Sigmoid colon (tissue), 7 donors: Measurements from ENCODE around the gene ZSCAN22. TPM values are rescaled to one million over a fixed set of nuclear protein-coding genes. Genes with fewer than 3 reads are reported as not detected.
A peak's percentile ranks its signal among the peaks of the same experiment; 100 is the strongest.

ENCODE experiments used
- DNase-seq: peaks from one replicate; pipeline ENCODE4 v3.0.0-alpha.2; 2019
- H3K27ac ChIP-seq, 4 donors: fragments of 200-600 bp; sonication (generic); one replicate each; pipeline ENCODE4 v1.5.1; 2016 to 2019; ENCODE audit warnings: mild to moderate bottlenecking in 1 of 4
- H3K27me3 ChIP-seq, 3 donors: fragments of 200-600 bp; sonication (generic); one replicate each; pipeline ENCODE4 v1.5.1; 2019; ENCODE audit warnings: mild to moderate bottlenecking in 1 of 3
- H3K36me3 ChIP-seq, 4 donors: fragments of 200-600 bp; sonication (generic); one replicate each; pipeline ENCODE4 v1.5.1; 2016 to 2019
- H3K4me1 ChIP-seq, 4 donors: fragments of 200-600 bp; sonication (generic); one replicate each; pipeline ENCODE4 v1.5.1; 2017 to 2019
- H3K4me3 ChIP-seq, 4 donors: fragments of 200-600 bp; sonication (generic); one replicate each; pipeline ENCODE4 v1.5.1; 2017 to 2019; ENCODE audit warnings: mild to moderate bottlenecking in 2 of 4, moderate library complexity in 1 of 4
- H3K9me3 ChIP-seq, 4 donors: fragments of 200-600 bp in 3 of 4; sonication (generic) in 3 of 4; one replicate each; pipeline versions ENCODE4 v1.5.1 to v1.6.1; 2013 to 2019
- EP300 ChIP-seq, 4 donors: sonication (generic); formaldehyde crosslinking; IDR thresholded peaks; one replicate each; pipeline ENCODE4 v1.6.1; 2017; ENCODE audit warnings: antibody characterized with exemption in 4 of 4
- POLR2A ChIP-seq, 2 donors: fragments of 450-650 bp; IDR thresholded peaks; one replicate each; pipeline ENCODE4 v1.6.1; 2016; ENCODE audit warnings: antibody characterized with exemption in 2 of 2, mild to moderate bottlenecking in 2 of 2, moderate library complexity in 2 of 2
- POLR2AphosphoS5 ChIP-seq, 4 donors: sonication (generic); formaldehyde crosslinking; IDR thresholded peaks; one replicate each; pipeline ENCODE4 v1.6.1; 2017; ENCODE audit warnings: antibody characterized with exemption in 4 of 4
- WGBS, 2 donors: extraction: QIAGEN DNeasy Blood & Tissue Kit; methylation state at CpG; one replicate each; pipeline ENCODE4 v1.1.7; 2013; 5-methylcytosine and 5-hydroxymethylcytosine counted together
- intact Hi-C: fragments of 100-400 bp; cut with DNase I; formaldehyde crosslinking; loops from one replicate; pipeline ENCODE4 v1.15.1; 2023
- polyA plus RNA-seq, 3 donors: library from polyadenylated mRNA; stranded (reverse); fragments of 200-250 nt; gene quantifications; one replicate each; pipeline ENCODE4 v1.2.3, GENCODE V29; 2013
- total RNA-seq, 4 donors: library from RNA; depleted of rRNA; stranded (reverse); fragments of >200 nt; gene quantifications; one replicate each; pipeline ENCODE4 v1.1.0, GENCODE V29; 2016
- TF ChIP-seq, protein P1 (sequence below), 4 experiments: fragments of 450-650 bp in 3 of 4; fragments of 200-600 bp in 1 of 4; IDR thresholded peaks; one replicate each; pipeline ENCODE4 v1.5.1; 2016 to 2019; ENCODE audit warnings: antibody characterized with exemption in 4 of 4, mild to moderate bottlenecking in 3 of 4, moderate library complexity in 2 of 4
- donor health status: healthy with polysubstance abuse.
- donor health status: Bipolar disorder and iron deficiency.
- donor health status: healthy.

ZSCAN22 gene
- total and polyA plus RNA-seq, 7 donors: 0.60 to 3.6 (median 1.4) TPM

- Histone ChIP-seq H3K4me1 (no peaks in the 10 kb centered on the region), H3K9me3 (peaks cover 0 to 23% (median 11%) of the 10 kb centered on the region in 4 donors), H3K4me3 (no peak overlapping the region), H3K27ac (no peak overlapping the region), H3K36me3 (peaks cover 40 to 95% (median 52%) of the 10 kb centered on the region in 4 donors), H3K27me3 (no peaks in the 10 kb centered on the region)
- intact Hi-C loops: no loop called here
- TF ChIP-seq, protein P1, sequence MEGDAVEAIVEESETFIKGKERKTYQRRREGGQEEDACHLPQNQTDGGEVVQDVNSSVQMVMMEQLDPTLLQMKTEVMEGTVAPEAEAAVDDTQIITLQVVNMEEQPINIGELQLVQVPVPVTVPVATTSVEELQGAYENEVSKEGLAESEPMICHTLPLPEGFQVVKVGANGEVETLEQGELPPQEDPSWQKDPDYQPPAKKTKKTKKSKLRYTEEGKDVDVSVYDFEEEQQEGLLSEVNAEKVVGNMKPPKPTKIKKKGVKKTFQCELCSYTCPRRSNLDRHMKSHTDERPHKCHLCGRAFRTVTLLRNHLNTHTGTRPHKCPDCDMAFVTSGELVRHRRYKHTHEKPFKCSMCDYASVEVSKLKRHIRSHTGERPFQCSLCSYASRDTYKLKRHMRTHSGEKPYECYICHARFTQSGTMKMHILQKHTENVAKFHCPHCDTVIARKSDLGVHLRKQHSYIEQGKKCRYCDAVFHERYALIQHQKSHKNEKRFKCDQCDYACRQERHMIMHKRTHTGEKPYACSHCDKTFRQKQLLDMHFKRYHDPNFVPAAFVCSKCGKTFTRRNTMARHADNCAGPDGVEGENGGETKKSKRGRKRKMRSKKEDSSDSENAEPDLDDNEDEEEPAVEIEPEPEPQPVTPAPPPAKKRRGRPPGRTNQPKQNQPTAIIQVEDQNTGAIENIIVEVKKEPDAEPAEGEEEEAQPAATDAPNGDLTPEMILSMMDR (IDR thresholded peaks at IDR 0.05): no peak
- TF ChIP-seq EP300 (IDR thresholded peaks at IDR 0.05): no peak
- WGBS, 2 donors: 98 to 99% methylated on average over 22 of the region's 22 CpGs
- DNase-seq: no peak
Observed at GRCh38 chr19:58294743-58295374, 31.9 kb upstream of the ZSCAN22 start.

DNA sequence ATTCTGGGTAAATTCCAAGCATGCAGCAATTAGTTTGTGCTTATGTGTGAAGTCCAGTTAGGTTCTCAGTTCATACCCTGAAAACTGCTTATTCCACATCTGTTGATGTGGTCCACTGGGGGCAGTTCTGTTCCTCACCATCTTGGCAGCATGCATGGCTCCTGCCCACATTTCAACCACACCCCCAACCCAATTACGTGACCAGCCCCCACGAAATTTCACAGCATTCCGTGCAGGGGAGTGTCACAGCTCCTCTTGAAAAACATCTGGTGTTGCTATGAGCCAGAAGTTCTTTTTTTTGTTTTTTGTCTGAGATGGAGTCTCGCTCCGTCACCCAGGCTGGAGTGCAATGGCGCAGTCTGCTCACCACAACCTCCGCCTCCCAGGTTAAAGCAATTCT lies 30.7 kb upstream of the ZSCAN22 start:
- H3K4me1 ChIP-seq: no peaks in the 10 kb centered on the region
- H3K36me3 ChIP-seq: peaks cover 37 to 98% (median 55%) of the 10 kb centered on the region in 4 donors
- H3K27me3 ChIP-seq: no peaks in the 10 kb centered on the region
- WGBS, 2 donors: 94 to 97% methylated on average over 7 of the region's 7 CpGs
- intact Hi-C loops: no loop called here
- peaks cover 0 to 23% (median 11%) of the 10 kb centered on the region in 4 donors for H3K9me3 ChIP-seq
- no peak overlapping the region for H3K4me3 ChIP-seq
- H3K27ac ChIP-seq: no peak overlapping the region
- TF ChIP-seq POLR2AphosphoS5 (IDR thresholded peaks at IDR 0.05): no peak
- no peak for TF ChIP-seq EP300 (IDR thresholded peaks at IDR 0.05)
- no peak for TF ChIP-seq POLR2A (IDR thresholded peaks at IDR 0.05)
- TF ChIP-seq, protein P1 (IDR thresholded peaks at IDR 0.05): no peak
- no peak for DNase-seq

DNA sequence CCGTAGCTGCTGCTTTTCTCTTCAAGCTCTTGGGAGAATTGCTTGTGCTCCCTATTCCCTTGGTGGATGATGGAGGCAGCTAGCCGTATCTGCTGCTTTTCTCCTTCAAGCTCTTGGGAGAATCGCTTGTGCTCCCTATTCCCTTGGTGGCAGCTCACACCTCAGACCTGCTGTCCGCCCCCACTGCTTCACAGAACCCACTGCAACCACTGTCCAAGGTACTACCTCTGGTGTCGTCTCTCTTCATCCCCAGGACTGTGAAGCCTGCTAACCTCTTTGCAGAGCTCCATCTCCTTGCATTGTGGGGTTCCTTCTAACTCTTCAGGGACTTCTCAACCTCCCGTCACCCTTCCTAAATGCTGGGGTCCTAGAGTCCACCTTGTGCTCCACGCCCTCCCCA lies 26.2 kb upstream of the ZSCAN22 start:
- Histone ChIP-seq H3K27me3 (no peaks in the 10 kb centered on the region), H3K36me3 (peaks cover 7 to 65% (median 16%) of the 10 kb centered on the region in 4 donors), H3K27ac (no peak overlapping the region), H3K4me3 (no peak overlapping the region), H3K4me1 (peaks cover 0 to under 1% (median under 1%) of the 10 kb centered on the region in 4 donors), H3K9me3 (peaks cover 0 to 5% (median 3%) of the 10 kb centered on the region in 4 donors)
- TF ChIP-seq POLR2A (IDR thresholded peaks at IDR 0.05): no peak
- TF ChIP-seq, protein P1 (IDR thresholded peaks at IDR 0.05): no peak
- TF ChIP-seq POLR2AphosphoS5 (IDR thresholded peaks at IDR 0.05): no peak
- TF ChIP-seq EP300 (IDR thresholded peaks at IDR 0.05): no peak
- intact Hi-C loops: loop anchor here (5.0 kb wide), 1 partner anchor 118 kb away; the partner anchor contains the start of gene ZNF274
- DNase-seq: no peak
- WGBS, 2 donors: 97 to 98% methylated on average over 7 of the region's 7 CpGs

GRCh38 chr19:58304255-58304654 lies 22.5 kb upstream of the ZSCAN22 start:
- peaks cover 12 to 52% (median 13%) of the 10 kb centered on the region in 4 donors for H3K36me3 ChIP-seq
- H3K27me3 ChIP-seq: no peaks in the 10 kb centered on the region
- H3K9me3 ChIP-seq: no peaks in the 10 kb centered on the region
- no peak for DNase-seq
- intact Hi-C loops: loop anchor here (2.0 to 5.0 kb wide), 2 partner anchors 25 to 122 kb away; partner anchors contain the start of genes ZNF274 and ZNF8
- TF ChIP-seq EP300 (IDR thresholded peaks at IDR 0.05) (no peak), POLR2AphosphoS5 (IDR thresholded peaks at IDR 0.05) (no peak), POLR2A (IDR thresholded peaks at IDR 0.05) (no peak)
- TF ChIP-seq, protein P1 (IDR thresholded peaks at IDR 0.05): no peak
- peak overlapping the region in 1 of 4 donors; percentile 89 for H3K4me3 ChIP-seq
- peak overlapping the region in 3 of 4 donors; percentile 88 to 93 (median 91) for H3K27ac ChIP-seq
- H3K4me1 ChIP-seq: peaks cover 0 to 17% (median 14%) of the 10 kb centered on the region in 4 donors
- WGBS, 2 donors: 90 to 93% methylated on average over 7 of the region's 7 CpGs
